ENCODE data around the gene THSD4.

The THSD4 gene

GRCh38 chr15:71413419-71413818, 298.1 kb downstream of the THSD4 start:
- no peak for DNase-seq

GRCh38 chr15:71414853-71415252, 299.6 kb downstream of the THSD4 start:
- no peaks in the 10 kb centered on the region for H3K9me3 ChIP-seq (ENCODE audit: control insufficient read depth, low read length)

More at GRCh38 chr15:71413419-71413818, 298.1 kb downstream of the THSD4 start:
- no peak overlapping the region for H3K4me3 ChIP-seq (ENCODE audit: insufficient read depth, low read depth, low read length, poor library complexity, severe bottlenecking)
- no peak overlapping the region for H3K27ac ChIP-seq (ENCODE audit: insufficient read depth, low read length, poor library complexity, severe bottlenecking)
- H3K9me3 ChIP-seq (ENCODE audit: control insufficient read depth, low read length) = no peaks in the 10 kb centered on the region
- H3K4me1 ChIP-seq (ENCODE audit: control insufficient read depth, insufficient read depth, low read length, poor library complexity, severe bottlenecking) = no peaks in the 10 kb centered on the region
- H3K27me3 ChIP-seq (replicated peaks; ENCODE audit: control insufficient read depth, insufficient read depth, low read length, poor library complexity, severe bottlenecking) = no peaks in the 10 kb centered on the region
- H3K36me3 ChIP-seq (ENCODE audit: control insufficient read depth, insufficient read depth, low read length) = no peaks in the 10 kb centered on the region

GRCh38 chr15:71422530-71423259, 307.4 kb downstream of the THSD4 start:
- Histone ChIP-seq H3K4me3 (ENCODE audit: insufficient read depth, low read depth, low read length, poor library complexity, severe bottlenecking) (no peak overlapping the region), H3K27ac (ENCODE audit: insufficient read depth, low read length, poor library complexity, severe bottlenecking) (no peak overlapping the region), H3K9me3 (ENCODE audit: control insufficient read depth, low read length) (no peaks in the 10 kb centered on the region), H3K27me3 (replicated peaks; ENCODE audit: control insufficient read depth, insufficient read depth, low read length, poor library complexity, severe bottlenecking) (no peaks in the 10 kb centered on the region), H3K36me3 (ENCODE audit: control insufficient read depth, insufficient read depth, low read length) (no peaks in the 10 kb centered on the region), H3K4me1 (ENCODE audit: control insufficient read depth, insufficient read depth, low read length, poor library complexity, severe bottlenecking) (no peaks in the 10 kb centered on the region)
- DNase-seq = no peak

More at GRCh38 chr15:71414853-71415252, 299.6 kb downstream of the THSD4 start:
- no peak for DNase-seq
- Histone ChIP-seq H3K4me1 (ENCODE audit: control insufficient read depth, insufficient read depth, low read length, poor library complexity, severe bottlenecking) (no peaks in the 10 kb centered on the region), H3K27ac (ENCODE audit: insufficient read depth, low read length, poor library complexity, severe bottlenecking) (no peak overlapping the region), H3K4me3 (ENCODE audit: insufficient read depth, low read depth, low read length, poor library complexity, severe bottlenecking) (no peak overlapping the region), H3K27me3 (replicated peaks; ENCODE audit: control insufficient read depth, insufficient read depth, low read length, poor library complexity, severe bottlenecking) (no peaks in the 10 kb centered on the region), H3K36me3 (ENCODE audit: control insufficient read depth, insufficient read depth, low read length) (no peaks in the 10 kb centered on the region)

- Histone ChIP-seq H3K36me3 (ENCODE audit: control insufficient read depth, insufficient read depth, low read length) (no peaks in the 10 kb centered on the region), H3K4me1 (ENCODE audit: control insufficient read depth, insufficient read depth, low read length, poor library complexity, severe bottlenecking) (no peaks in the 10 kb centered on the region), H3K9me3 (ENCODE audit: control insufficient read depth, low read length) (no peaks in the 10 kb centered on the region), H3K27me3 (replicated peaks; ENCODE audit: control insufficient read depth, insufficient read depth, low read length, poor library complexity, severe bottlenecking) (no peaks in the 10 kb centered on the region), H3K27ac (ENCODE audit: insufficient read depth, low read length, poor library complexity, severe bottlenecking) (no peak overlapping the region), H3K4me3 (ENCODE audit: insufficient read depth, low read depth, low read length, poor library complexity, severe bottlenecking) (no peak overlapping the region)
- DNase-seq = no peak
Observed at GRCh38 chr15:71424765-71425164, 309.5 kb downstream of the THSD4 start.

- Histone ChIP-seq H3K4me1 (ENCODE audit: control insufficient read depth, insufficient read depth, low read length, poor library complexity, severe bottlenecking) (no peaks in the 10 kb centered on the region), H3K27ac (ENCODE audit: insufficient read depth, low read length, poor library complexity, severe bottlenecking) (no peak overlapping the region)
- no peak for DNase-seq
Observed at GRCh38 chr15:71425388-71425787, 310.1 kb downstream of the THSD4 start.

GRCh38 chr15:71426792-71427191, 311.5 kb downstream of the THSD4 start:
- H3K4me1 ChIP-seq (ENCODE audit: control insufficient read depth, insufficient read depth, low read length, poor library complexity, severe bottlenecking) = no peaks in the 10 kb centered on the region
- no peak overlapping the region for H3K4me3 ChIP-seq (ENCODE audit: insufficient read depth, low read depth, low read length, poor library complexity, severe bottlenecking)
- H3K27me3 ChIP-seq (replicated peaks; ENCODE audit: control insufficient read depth, insufficient read depth, low read length, poor library complexity, severe bottlenecking) = no peaks in the 10 kb centered on the region
- H3K36me3 ChIP-seq (ENCODE audit: control insufficient read depth, insufficient read depth, low read length) = no peaks in the 10 kb centered on the region
- H3K9me3 ChIP-seq (ENCODE audit: control insufficient read depth, low read length) = no peaks in the 10 kb centered on the region
- no peak for DNase-seq
- no peak overlapping the region for H3K27ac ChIP-seq (ENCODE audit: insufficient read depth, low read length, poor library complexity, severe bottlenecking)

More at GRCh38 chr15:71425388-71425787, 310.1 kb downstream of the THSD4 start:
- H3K9me3 ChIP-seq (ENCODE audit: control insufficient read depth, low read length) = no peaks in the 10 kb centered on the region
- no peak overlapping the region for H3K4me3 ChIP-seq (ENCODE audit: insufficient read depth, low read depth, low read length, poor library complexity, severe bottlenecking)
- no peaks in the 10 kb centered on the region for H3K36me3 ChIP-seq (ENCODE audit: control insufficient read depth, insufficient read depth, low read length)
- H3K27me3 ChIP-seq (replicated peaks; ENCODE audit: control insufficient read depth, insufficient read depth, low read length, poor library complexity, severe bottlenecking) = no peaks in the 10 kb centered on the region

- H3K27me3 ChIP-seq (replicated peaks; ENCODE audit: control insufficient read depth, insufficient read depth, low read length, poor library complexity, severe bottlenecking) = no peaks in the 10 kb centered on the region
- no peak overlapping the region for H3K27ac ChIP-seq (ENCODE audit: insufficient read depth, low read length, poor library complexity, severe bottlenecking)
- H3K4me3 ChIP-seq (ENCODE audit: insufficient read depth, low read depth, low read length, poor library complexity, severe bottlenecking) = no peak overlapping the region
- H3K9me3 ChIP-seq (ENCODE audit: control insufficient read depth, low read length) = no peaks in the 10 kb centered on the region
- no peak for DNase-seq
- no peaks in the 10 kb centered on the region for H3K36me3 ChIP-seq (ENCODE audit: control insufficient read depth, insufficient read depth, low read length)
- H3K4me1 ChIP-seq (ENCODE audit: control insufficient read depth, insufficient read depth, low read length, poor library complexity, severe bottlenecking) = no peaks in the 10 kb centered on the region
Observed at GRCh38 chr15:71430782-71431181, 315.5 kb downstream of the THSD4 start.

- DNase-seq = no peak
- Histone ChIP-seq H3K4me1 (ENCODE audit: control insufficient read depth, insufficient read depth, low read length, poor library complexity, severe bottlenecking) (no peaks in the 10 kb centered on the region), H3K9me3 (ENCODE audit: control insufficient read depth, low read length) (no peaks in the 10 kb centered on the region), H3K36me3 (ENCODE audit: control insufficient read depth, insufficient read depth, low read length) (no peaks in the 10 kb centered on the region), H3K27ac (ENCODE audit: insufficient read depth, low read length, poor library complexity, severe bottlenecking) (no peak overlapping the region), H3K27me3 (replicated peaks; ENCODE audit: control insufficient read depth, insufficient read depth, low read length, poor library complexity, severe bottlenecking) (no peaks in the 10 kb centered on the region), H3K4me3 (ENCODE audit: insufficient read depth, low read depth, low read length, poor library complexity, severe bottlenecking) (no peak overlapping the region)
Observed at GRCh38 chr15:71431343-71432336, 316.4 kb downstream of the THSD4 start.

GRCh38 chr15:71433402-71433801, 318.1 kb downstream of the THSD4 start:
- Histone ChIP-seq H3K4me1 (ENCODE audit: control insufficient read depth, insufficient read depth, low read length, poor library complexity, severe bottlenecking) (no peaks in the 10 kb centered on the region), H3K27ac (ENCODE audit: insufficient read depth, low read length, poor library complexity, severe bottlenecking) (no peak overlapping the region), H3K4me3 (ENCODE audit: insufficient read depth, low read depth, low read length, poor library complexity, severe bottlenecking) (no peak overlapping the region), H3K27me3 (replicated peaks; ENCODE audit: control insufficient read depth, insufficient read depth, low read length, poor library complexity, severe bottlenecking) (no peaks in the 10 kb centered on the region), H3K36me3 (ENCODE audit: control insufficient read depth, insufficient read depth, low read length) (no peaks in the 10 kb centered on the region), H3K9me3 (ENCODE audit: control insufficient read depth, low read length) (no peaks in the 10 kb centered on the region)
- no peak for DNase-seq

- DNase-seq = no peak
- no peaks in the 10 kb centered on the region for H3K27me3 ChIP-seq (replicated peaks; ENCODE audit: control insufficient read depth, insufficient read depth, low read length, poor library complexity, severe bottlenecking)
- H3K36me3 ChIP-seq (ENCODE audit: control insufficient read depth, insufficient read depth, low read length) = no peaks in the 10 kb centered on the region
- no peak overlapping the region for H3K4me3 ChIP-seq (ENCODE audit: insufficient read depth, low read depth, low read length, poor library complexity, severe bottlenecking)
- H3K27ac ChIP-seq (ENCODE audit: insufficient read depth, low read length, poor library complexity, severe bottlenecking) = no peak overlapping the region
- no peaks in the 10 kb centered on the region for H3K4me1 ChIP-seq (ENCODE audit: control insufficient read depth, insufficient read depth, low read length, poor library complexity, severe bottlenecking)
- no peaks in the 10 kb centered on the region for H3K9me3 ChIP-seq (ENCODE audit: control insufficient read depth, low read length)
Observed at GRCh38 chr15:71434774-71435173, 319.5 kb downstream of the THSD4 start.

Measured in effector memory CD4-positive, alpha-beta T cell (primary cell).